ENCODE measurements around the gene RGS8. TPM values are rescaled to one million over a fixed set of nuclear protein-coding genes. Genes with fewer than 3 reads are reported as not detected.

RGS8 gene
- total RNA-seq, 1 donor from 2014 or later, result not detected

DNA sequence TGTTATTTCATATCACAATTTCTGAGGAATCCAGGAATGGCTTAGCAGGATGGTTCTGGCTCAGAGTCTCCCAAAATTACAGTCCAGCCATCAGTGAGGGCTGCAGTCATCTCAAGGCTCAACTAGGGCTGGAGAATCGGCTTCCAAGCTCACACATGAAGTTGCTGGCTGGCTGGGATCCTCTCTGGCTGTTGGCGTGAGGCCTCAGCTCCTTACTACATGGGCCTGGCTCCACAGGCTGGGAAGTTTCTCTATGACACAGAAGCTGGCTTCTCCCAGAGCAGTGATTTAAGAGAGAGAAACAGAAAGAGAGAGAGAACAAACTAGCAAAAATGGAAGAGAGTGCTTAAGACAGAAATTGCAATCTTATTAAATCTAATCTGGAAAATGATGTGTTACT, 38.8 kb upstream of the RGS8 start:
- intact Hi-C loops (cut with DNase I), result no loop called here
- Histone ChIP-seq H3K27me3 (no peaks in the 10 kb centered on the region), H3K4me3 (no peak overlapping the region), H3K36me3 (no peaks in the 10 kb centered on the region), H3K4me1 (no peaks in the 10 kb centered on the region), H3K27ac (no peak overlapping the region), H3K9me3 (no peaks in the 10 kb centered on the region)
- TF ChIP-seq, protein P1, sequence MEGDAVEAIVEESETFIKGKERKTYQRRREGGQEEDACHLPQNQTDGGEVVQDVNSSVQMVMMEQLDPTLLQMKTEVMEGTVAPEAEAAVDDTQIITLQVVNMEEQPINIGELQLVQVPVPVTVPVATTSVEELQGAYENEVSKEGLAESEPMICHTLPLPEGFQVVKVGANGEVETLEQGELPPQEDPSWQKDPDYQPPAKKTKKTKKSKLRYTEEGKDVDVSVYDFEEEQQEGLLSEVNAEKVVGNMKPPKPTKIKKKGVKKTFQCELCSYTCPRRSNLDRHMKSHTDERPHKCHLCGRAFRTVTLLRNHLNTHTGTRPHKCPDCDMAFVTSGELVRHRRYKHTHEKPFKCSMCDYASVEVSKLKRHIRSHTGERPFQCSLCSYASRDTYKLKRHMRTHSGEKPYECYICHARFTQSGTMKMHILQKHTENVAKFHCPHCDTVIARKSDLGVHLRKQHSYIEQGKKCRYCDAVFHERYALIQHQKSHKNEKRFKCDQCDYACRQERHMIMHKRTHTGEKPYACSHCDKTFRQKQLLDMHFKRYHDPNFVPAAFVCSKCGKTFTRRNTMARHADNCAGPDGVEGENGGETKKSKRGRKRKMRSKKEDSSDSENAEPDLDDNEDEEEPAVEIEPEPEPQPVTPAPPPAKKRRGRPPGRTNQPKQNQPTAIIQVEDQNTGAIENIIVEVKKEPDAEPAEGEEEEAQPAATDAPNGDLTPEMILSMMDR (IDR thresholded peaks at IDR 0.05), result no peak
- DNase-seq (no peak), ATAC-seq (no peak)

DNA sequence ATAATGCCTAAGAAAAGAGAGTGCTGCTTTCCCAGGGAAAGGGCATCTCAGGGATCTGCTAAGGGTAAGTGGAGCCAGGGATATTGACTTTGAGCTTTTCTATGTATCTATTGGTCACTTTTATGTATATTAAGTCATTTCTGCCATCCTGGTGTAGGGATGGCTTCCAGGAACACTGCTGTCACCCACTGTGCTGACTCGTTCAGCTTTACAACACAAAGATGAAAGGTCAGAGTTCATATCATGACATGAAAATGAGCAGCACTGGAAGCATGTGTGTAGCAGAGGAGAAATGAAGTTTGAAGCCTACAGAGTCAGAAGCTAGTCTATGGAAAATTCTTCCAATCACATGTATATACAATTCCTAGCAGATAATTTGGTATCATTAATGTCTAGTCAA, 37.1 kb upstream of the RGS8 start:
- no peak overlapping the region for H3K4me3 ChIP-seq
- intact Hi-C loops (cut with DNase I), result no loop called here
- DNase-seq, result no peak
- H3K4me1 ChIP-seq, result no peaks in the 10 kb centered on the region
- TF ChIP-seq, protein P1 (IDR thresholded peaks at IDR 0.05), result no peak
- H3K36me3 ChIP-seq, result no peaks in the 10 kb centered on the region
- no peaks in the 10 kb centered on the region for H3K27me3 ChIP-seq
- H3K27ac ChIP-seq, result no peak overlapping the region
- no peak for ATAC-seq
- no peaks in the 10 kb centered on the region for H3K9me3 ChIP-seq

DNA sequence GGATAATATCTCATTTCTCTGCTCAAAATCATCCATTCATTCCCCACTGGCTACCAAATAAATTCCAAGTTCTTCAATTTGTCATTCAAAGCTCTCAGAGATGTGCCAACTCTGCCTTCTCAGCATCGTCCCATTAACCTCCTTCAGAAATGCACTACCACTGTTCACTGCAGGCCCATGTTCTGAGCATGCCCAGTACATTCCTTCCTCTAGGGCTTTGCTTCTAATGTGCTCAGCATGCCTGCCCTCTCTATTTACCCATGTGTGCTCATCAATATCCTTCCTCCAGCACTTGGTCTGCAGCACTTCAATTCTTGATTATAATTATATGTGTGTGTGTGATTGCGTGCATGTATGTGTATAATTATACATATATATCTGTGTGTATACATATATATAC, 36.1 kb upstream of the RGS8 start:
- no peaks in the 10 kb centered on the region for H3K4me1 ChIP-seq
- no peak overlapping the region for H3K27ac ChIP-seq
- intact Hi-C loops (cut with DNase I), result no loop called here
- no peaks in the 10 kb centered on the region for H3K36me3 ChIP-seq
- no peak overlapping the region for H3K4me3 ChIP-seq
- TF ChIP-seq, protein P1 (IDR thresholded peaks at IDR 0.05), result peak; percentile 19
- no peaks in the 10 kb centered on the region for H3K27me3 ChIP-seq
- no peak for DNase-seq
- ATAC-seq, result no peak
- H3K9me3 ChIP-seq, result no peaks in the 10 kb centered on the region

DNA sequence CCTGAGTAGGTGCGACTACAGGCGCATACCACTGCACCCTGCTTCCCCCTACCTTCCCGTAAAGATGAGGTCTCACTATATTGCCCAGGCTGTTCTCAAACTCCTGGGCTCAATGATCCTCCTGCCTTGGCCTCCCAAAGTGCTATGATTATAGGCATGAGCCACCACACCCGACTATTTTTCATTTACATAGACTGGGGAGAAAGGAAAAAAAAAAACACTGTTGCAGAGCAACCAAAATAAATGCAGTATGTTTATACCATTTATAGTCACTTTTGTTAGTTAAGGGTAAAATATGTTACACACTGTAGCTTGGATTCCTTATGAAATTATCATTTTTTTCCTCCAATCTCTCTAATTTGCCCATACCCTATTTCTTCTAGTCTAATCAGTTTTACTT, 35.2 kb upstream of the RGS8 start:
- ATAC-seq (no peak), DNase-seq (no peak)
- H3K4me1 ChIP-seq, result no peaks in the 10 kb centered on the region
- H3K4me3 ChIP-seq, result no peak overlapping the region
- intact Hi-C loops (cut with DNase I), result no loop called here
- no peaks in the 10 kb centered on the region for H3K27me3 ChIP-seq
- H3K27ac ChIP-seq, result no peak overlapping the region
- H3K9me3 ChIP-seq, result no peaks in the 10 kb centered on the region
- TF ChIP-seq, protein P1 (IDR thresholded peaks at IDR 0.05), result no peak
- H3K36me3 ChIP-seq, result no peaks in the 10 kb centered on the region

DNA sequence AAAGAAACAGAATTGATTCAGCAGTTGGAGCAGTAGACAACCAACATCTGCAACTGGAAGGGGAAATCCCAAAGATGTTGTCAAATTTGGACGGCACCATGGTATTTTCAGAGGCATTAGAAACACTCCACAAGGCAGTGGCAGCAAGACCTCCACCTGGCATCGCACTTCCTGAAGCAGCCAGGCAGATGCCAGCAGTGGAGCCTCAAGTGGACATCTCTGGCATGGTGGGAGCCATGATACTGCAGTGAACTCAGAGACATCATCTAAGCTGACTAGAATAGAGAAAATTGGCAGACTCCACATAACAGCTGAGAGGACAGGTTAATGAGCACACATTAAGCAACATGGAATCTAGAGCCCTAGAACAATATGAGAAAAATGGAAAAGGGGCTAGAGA, 33.9 kb upstream of the RGS8 start:
- no peak for ATAC-seq
- Histone ChIP-seq H3K4me3 (no peak overlapping the region), H3K27me3 (no peaks in the 10 kb centered on the region), H3K9me3 (no peaks in the 10 kb centered on the region), H3K4me1 (no peaks in the 10 kb centered on the region), H3K27ac (no peak overlapping the region), H3K36me3 (no peaks in the 10 kb centered on the region)
- DNase-seq, result no peak
- intact Hi-C loops (cut with DNase I), result no loop called here
- TF ChIP-seq, protein P1 (IDR thresholded peaks at IDR 0.05), result no peak

Data from upper lobe of right lung (tissue), 1 donor.